Smooth muscle cell of the umbilical artery (primary cell): ENCODE measurements around the gene NKAIN2. TPM values are rescaled to one million over a fixed set of nuclear protein-coding genes. Genes with fewer than 3 reads are reported as not detected.

Experiments
- total RNA-seq: library from RNA; depleted of rRNA; stranded (reverse); fragments of >200 nt; gene quantifications from 2 replicates; pipeline ENCODE4 v1.2.3, GENCODE V29; 2014

NKAIN2 gene
- not detected in 2 replicates for total RNA-seq

GRCh38 chr6:123803504-123804013 lies at the start of gene NKAIN2:
NKAIN2 (plus strand) TSS chr6:123803865.

Other genes with a start within 250 kb of the NKAIN2 start
- gene TRDN, start 166.9 kb upstream of the NKAIN2 start, total RNA-seq, result not detected in 2 replicates